GM12874 (cell line): ENCODE measurements around the gene NCMAP.
A peak's percentile ranks its signal among the peaks of the same experiment; 100 is the strongest.

Experiments
- CTCF ChIP-seq: IDR thresholded peaks from 2 replicates; pipeline ENCODE4 v1.5.1; 2011; ENCODE audit warnings: low read depth, mild to moderate bottlenecking, control low read depth, low read length, moderate library complexity; ENCODE audit not compliant: insufficient read depth

Gene NCMAP

DNA sequence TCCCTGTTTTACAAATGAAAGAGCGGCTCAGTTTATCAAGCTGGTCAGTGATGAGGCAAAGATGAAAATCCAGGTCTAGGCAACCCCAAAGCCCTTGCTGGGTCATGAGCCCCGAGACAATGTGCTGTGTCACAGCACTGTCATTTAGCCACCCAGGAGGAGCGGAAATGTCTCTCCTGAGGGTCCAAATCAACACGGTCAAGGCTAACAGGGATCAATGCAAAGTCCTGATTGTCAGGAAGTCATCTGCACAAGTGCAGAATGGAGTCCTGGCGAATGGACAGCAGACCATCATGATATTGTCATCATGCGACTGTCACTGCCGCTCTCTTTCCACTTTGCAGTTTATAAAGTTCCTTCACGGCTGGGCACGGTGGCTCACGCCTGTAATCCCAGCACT is 30.2 kb downstream of the NCMAP start:
- TF ChIP-seq CTCF: no peak

DNA sequence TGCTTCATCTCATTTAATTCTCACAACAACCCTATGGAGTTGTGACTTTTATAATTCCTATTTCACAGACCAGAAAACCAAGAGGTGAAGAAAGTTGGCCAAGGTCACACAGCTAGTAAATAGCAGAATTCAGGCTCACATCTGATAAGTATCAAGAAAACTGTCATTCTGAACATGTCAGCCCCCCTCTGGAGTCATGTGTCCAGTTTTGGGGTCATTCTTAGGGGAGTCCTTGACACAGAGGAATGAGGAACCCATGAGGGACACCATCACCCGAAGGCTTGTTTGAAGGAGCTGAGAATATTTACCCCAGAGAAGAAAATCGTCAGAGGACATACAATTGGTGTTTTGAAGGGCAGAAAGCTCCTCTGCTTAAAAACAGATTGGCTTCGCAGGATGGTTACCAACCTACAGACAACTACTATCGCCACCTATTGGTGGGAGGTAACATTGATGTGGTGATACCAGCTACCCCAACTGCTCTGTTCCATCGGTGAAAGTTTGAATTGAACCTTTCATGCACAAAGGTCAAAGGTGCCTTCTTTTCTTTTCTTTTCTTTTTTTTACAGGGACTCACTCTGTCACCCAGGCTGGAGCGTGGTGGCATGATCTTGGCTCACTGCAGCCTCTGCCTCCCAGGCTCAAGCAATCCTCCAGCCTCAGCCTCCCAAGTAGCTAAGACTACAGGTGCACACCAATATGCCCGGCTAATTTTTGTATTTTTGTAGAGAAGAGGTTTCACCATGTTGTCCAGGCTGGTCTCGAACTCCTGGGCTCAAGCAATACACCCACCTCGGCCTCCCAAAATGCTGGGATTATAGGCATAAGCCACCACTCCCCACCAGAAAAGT is 31.3 kb downstream of the NCMAP start:
- peak; percentile 78 for TF ChIP-seq CTCF

DNA sequence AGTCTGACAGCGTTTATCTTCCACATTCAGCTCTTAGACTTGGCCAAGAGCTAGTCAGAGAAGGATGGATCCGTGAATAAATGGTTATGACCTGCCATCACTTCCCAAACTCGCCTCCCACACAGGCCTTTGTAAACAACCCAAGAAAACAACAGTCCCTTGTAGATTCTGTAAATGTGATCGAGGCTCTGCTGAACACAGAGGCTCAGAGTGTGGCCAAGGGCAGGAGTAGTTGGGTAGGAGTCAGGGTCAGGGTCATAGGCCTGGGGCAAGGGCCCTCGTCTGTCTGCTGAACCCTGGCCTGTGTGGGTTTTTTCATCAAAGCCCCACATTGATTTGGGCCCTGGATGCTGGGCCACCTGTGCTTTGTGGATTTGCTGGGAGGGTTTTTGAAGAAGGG is 32.7 kb downstream of the NCMAP start:
- no peak for TF ChIP-seq CTCF

GRCh38 chr1:24589200-24589599 is 33.3 kb downstream of the NCMAP start:
- no peak for TF ChIP-seq CTCF

DNA sequence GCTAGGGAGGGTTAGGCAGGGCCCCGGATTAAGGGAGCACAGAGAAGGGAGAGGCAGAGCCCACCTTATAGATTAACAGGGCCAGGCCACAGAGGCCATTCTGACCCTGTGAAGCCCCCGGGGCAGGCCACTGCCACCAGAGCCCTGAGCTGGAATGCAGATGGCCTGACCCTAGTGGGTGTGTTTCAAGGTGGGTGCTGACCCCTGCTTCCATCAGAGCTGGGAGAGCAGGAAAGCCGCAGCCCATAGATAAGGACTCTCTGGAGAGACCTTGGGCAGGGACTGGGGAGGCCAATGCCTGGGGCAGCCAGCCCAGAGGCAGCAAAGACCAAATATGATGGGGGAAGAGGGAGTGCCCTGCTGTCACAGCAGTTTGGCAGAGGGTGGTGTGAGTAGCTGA is 35.9 kb downstream of the NCMAP start:
- no peak for TF ChIP-seq CTCF

GRCh38 chr1:24594328-24594598 is 38.4 kb downstream of the NCMAP start:
- no peak for TF ChIP-seq CTCF

GRCh38 chr1:24596401-24596880 is 40.6 kb downstream of the NCMAP start:
- no peak for TF ChIP-seq CTCF
